ENCODE results near the gene APCDD1. TPM values are rescaled to one million over a fixed set of nuclear protein-coding genes. Genes with fewer than 3 reads are reported as not detected.

The APCDD1 gene
- total and polyA plus RNA-seq, 2 experiments from 2014 or later = 0.31 to 1.0 TPM

GRCh38 chr18:10420561-10421352 lies 33.7 kb upstream of the APCDD1 start (continued):
- TF ChIP-seq ZNF462 (CRISPR knock-in tag; IDR thresholded peaks at IDR 0.05) = no peak

- Histone ChIP-seq H3K27me3 (ENCODE audit: insufficient read depth) (no peaks in the 10 kb centered on the region), H3K4me1 (ENCODE audit: insufficient read depth) (no peaks in the 10 kb centered on the region), H2AFZ (no peak overlapping the region), H3K4me2 (no peak overlapping the region), H3K27ac (ENCODE audit: low read depth) (no peak overlapping the region), H3F3A (replicated peaks; ENCODE audit: low read depth) (no peaks in the 10 kb centered on the region), H3K79me2 (replicated peaks; ENCODE audit: insufficient read depth) (no peaks in the 10 kb centered on the region), H4K20me1 (replicated peaks; ENCODE audit: insufficient read depth) (no peaks in the 10 kb centered on the region), H3K36me3 (ENCODE audit: insufficient read depth) (no peaks in the 10 kb centered on the region), H3K4me3 (no peak overlapping the region), H3K9me2 (ENCODE audit: insufficient read depth) (peaks cover 5% of the 10 kb centered on the region)
- Mint-ChIP-seq H3K36me3 (ENCODE audit: low read depth) (no peaks in the 10 kb centered on the region), H3K4me1 (0 out of 3 replicates have a peak, but pooled peaks cover 2% of the 10 kb centered on the region), H3K4me3 (no peak overlapping the region), H3K27ac (no peak overlapping the region), H3K27me3 (ENCODE audit: insufficient read depth, low read depth, poor library complexity) (peaks cover 8% of the 10 kb centered on the region), H3K9me3 (no peaks in the 10 kb centered on the region)
- ATAC-seq = no peak
- DNase-seq (ENCODE audit: low spot score) = no peak
- TF ChIP-seq CREB1 (CRISPR knock-in tag; IDR thresholded peaks at IDR 0.05; ENCODE audit: low read depth) = no peak
- TF ChIP-seq ZNF462 (CRISPR knock-in tag; IDR thresholded peaks at IDR 0.05) = no peak
- TF ChIP-seq NANOG (IDR thresholded peaks at IDR 0.05; ENCODE audit: borderline replicate concordance) = no peak
These were observed 32.6 kb upstream of the APCDD1 start for GRCh38 chr18:10421859-10422258.

Measured in GM23338 (cell line).